HepG2 (cell line): ENCODE measurements around the gene ADAMTS17. TPM values are rescaled to one million over a fixed set of nuclear protein-coding genes. Genes with fewer than 3 reads are reported as not detected.

Experiments
- ZBTB39 ChIP-seq: sonication (generic); formaldehyde crosslinking; IDR thresholded peaks from 2 replicates; pipeline ENCODE4 v1.5.0; 2020; ENCODE audit warnings: missing genetic modification reagents
- ZGPAT ChIP-seq: IDR thresholded peaks from 2 replicates; pipeline ENCODE4 v1.6.1; 2016; ENCODE audit warnings: mild to moderate bottlenecking
- ZHX1 ChIP-seq: sonication (generic); formaldehyde crosslinking; IDR thresholded peaks from 2 replicates; pipeline ENCODE4 v1.8.1; 2022; ENCODE audit warnings: low read depth, mild to moderate bottlenecking, missing genetic modification reagents
- ZNF124 ChIP-seq: sonication (generic); formaldehyde crosslinking; IDR thresholded peaks from 2 replicates; pipeline ENCODE4 v1.4.0; 2020; ENCODE audit warnings: missing genetic modification reagents
- ZNF720 ChIP-seq: sonication (generic); formaldehyde crosslinking; IDR thresholded peaks from 2 replicates; pipeline ENCODE4 v1.4.0; 2020; ENCODE audit warnings: missing genetic modification reagents
- polyA plus RNA-seq, 8 experiments: library from polyadenylated mRNA; depleted of rRNA in 3 of 8; stranded (reverse) in 7 of 8; unstranded in 1 of 8; fragments of >200 nt; fragmentation: Illumina TruSeq in 4 of 8; extraction: Trizol in 4 of 8; gene quantifications; 2 replicates each; pipeline versions ENCODE4 v1.2.1 to v1.2.3, GENCODE V29; 2011 to 2016; ENCODE audit warnings: low read depth in 4 of 8, missing spikeins in 1 of 8, mixed read lengths in 1 of 8; ENCODE audit not compliant: insufficient read depth in 1 of 8
- total RNA-seq, 5 experiments: library from RNA; depleted of rRNA; stranded (reverse); fragments of >200 nt; fragmentation: Illumina TruSeq; extraction: Trizol; gene quantifications; 2 replicates each; pipeline ENCODE4 v1.2.3, GENCODE V29; 2016; ENCODE audit warnings: low read depth in 1 of 5

ADAMTS17 gene
- total and polyA plus RNA-seq, 2 of the 13 experiments (the other 11 are each of a cell fraction or from before 2014, with no cell fraction given) = 0.02 to 0.04 TPM

GRCh38 chr15:100211855-100212850 is 129.6 kb downstream of the ADAMTS17 start (continued):
- TF ChIP-seq ZHX1 (CRISPR knock-in tag) (no peak), ZNF124 (CRISPR knock-in tag) (0 out of 2 replicates have a peak, but pooled peaks have one; percentile 53), ZGPAT (CRISPR knock-in tag) (0 out of 2 replicates have a peak, but pooled peaks have one; percentile 38), ZNF720 (CRISPR knock-in tag) (no peak), ZBTB39 (CRISPR knock-in tag) (no peak)
